Naive B cell (primary cell): ENCODE results near the gene NECTIN1. TPM values are rescaled to one million over a fixed set of nuclear protein-coding genes. Genes with fewer than 3 reads are reported as not detected.

Source experiments
- ATAC-seq, 2 donors: fragments of 150-1000 bp; cut with Tn5 transposase; 2 replicates each; pipeline ENCODE4 v1.10.0; 2021; ENCODE audit warnings: low read depth in 2 of 2, mild to moderate bottlenecking in 2 of 2, moderate library complexity in 2 of 2
- DNase-seq: peaks from one replicate; pipeline ENCODE4 v3.0.0; 2022
- H3K27ac Mint-ChIP-seq, 6 donors: one replicate each; pipeline ENCODE4 v1.8.0; 2020 to 2022; ENCODE audit warnings: mild to moderate bottlenecking in 6 of 6, mixed read lengths in 6 of 6, moderate library complexity in 5 of 6, inconsistent platforms in 2 of 6
- H3K27me3 Mint-ChIP-seq, 3 donors: one replicate each; pipeline ENCODE4 v1.8.0; 2021 to 2022; ENCODE audit warnings: mixed read lengths in 3 of 3, mild to moderate bottlenecking in 1 of 3
- H3K36me3 Mint-ChIP-seq, 2 donors: one replicate each; pipeline ENCODE4 v1.8.0; 2020 to 2022; ENCODE audit warnings: mixed read lengths in 2 of 2, inconsistent platforms in 1 of 2, mild to moderate bottlenecking in 1 of 2
- H3K4me1 Mint-ChIP-seq, 3 donors: one replicate each; pipeline ENCODE4 v1.8.0; 2020 to 2022; ENCODE audit warnings: mixed read lengths in 3 of 3, inconsistent platforms in 1 of 3, mild to moderate bottlenecking in 1 of 3, moderate library complexity in 1 of 3
- H3K4me3 Mint-ChIP-seq, 8 donors: one replicate each; pipeline ENCODE4 v1.8.0; 2020 to 2022; ENCODE audit warnings: mild to moderate bottlenecking in 8 of 8, mixed read lengths in 8 of 8, moderate library complexity in 8 of 8, inconsistent platforms in 2 of 8
- H3K9me3 Mint-ChIP-seq, 7 donors: one replicate each; pipeline ENCODE4 v1.8.0; 2020 to 2022; ENCODE audit warnings: mixed read lengths in 7 of 7, mild to moderate bottlenecking in 5 of 7, inconsistent platforms in 2 of 7, moderate library complexity in 1 of 7
- polyA plus RNA-seq, 6 donors: library from polyadenylated mRNA; unstranded; fragments of 300-500 nt; fragmentation: Illumina TruSeq; gene quantifications; one replicate each; pipeline ENCODE4 v1.2.3, GENCODE V29; 2021; ENCODE audit warnings: low read depth in 6 of 6

The NECTIN1 gene
- polyA plus RNA-seq, 6 donors from 2014 or later: 0.24 to 0.74 (median 0.38) TPM; not detected in 1

DNA sequence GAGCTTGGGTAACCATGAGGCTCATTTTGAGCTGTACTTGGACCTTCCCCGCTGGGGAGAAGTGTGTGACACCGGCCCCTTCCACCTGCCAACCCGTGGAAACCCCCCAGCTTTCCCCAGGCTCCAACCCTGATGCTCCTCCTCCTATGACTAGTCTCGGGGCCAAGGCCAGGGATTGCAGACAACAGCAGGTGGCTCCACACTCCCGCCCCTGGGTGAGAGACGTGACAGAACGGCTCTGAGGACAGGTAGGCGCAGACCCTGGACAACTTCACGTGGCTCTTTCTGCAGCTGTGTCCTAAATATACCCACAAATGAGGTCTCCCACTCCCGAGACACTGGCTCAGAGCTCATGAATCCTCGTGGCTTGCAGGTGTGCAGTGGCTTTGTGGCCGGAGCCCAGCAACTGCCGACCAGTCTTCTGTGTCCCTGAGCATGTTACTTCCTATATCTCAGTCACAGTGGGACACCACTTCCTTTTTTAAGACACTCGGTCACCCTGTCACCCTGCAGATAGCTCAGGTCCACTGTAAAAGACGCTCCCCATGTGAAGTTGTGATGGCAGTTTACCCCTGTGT lies 55.2 kb downstream of the NECTIN1 start:
- ATAC-seq (peak; percentile 78 to 80), DNase-seq (peak; percentile 60)
- Mint-ChIP-seq H3K4me1 (peaks cover 24 to 35% (median 28%) of the 10 kb centered on the region in 3 donors), H3K36me3 (peaks cover 0 to 18% of the 10 kb centered on the region in 2 donors), H3K27me3 (no peaks in the 10 kb centered on the region), H3K9me3 (peaks cover 0 to 6% (median 5%) of the 10 kb centered on the region in 7 donors), H3K4me3 (peak overlapping the region in 7 of 8 donors; percentile 71 to 92 (median 84)), H3K27ac (peak overlapping the region; percentile 46 to 96 (median 82))

DNA sequence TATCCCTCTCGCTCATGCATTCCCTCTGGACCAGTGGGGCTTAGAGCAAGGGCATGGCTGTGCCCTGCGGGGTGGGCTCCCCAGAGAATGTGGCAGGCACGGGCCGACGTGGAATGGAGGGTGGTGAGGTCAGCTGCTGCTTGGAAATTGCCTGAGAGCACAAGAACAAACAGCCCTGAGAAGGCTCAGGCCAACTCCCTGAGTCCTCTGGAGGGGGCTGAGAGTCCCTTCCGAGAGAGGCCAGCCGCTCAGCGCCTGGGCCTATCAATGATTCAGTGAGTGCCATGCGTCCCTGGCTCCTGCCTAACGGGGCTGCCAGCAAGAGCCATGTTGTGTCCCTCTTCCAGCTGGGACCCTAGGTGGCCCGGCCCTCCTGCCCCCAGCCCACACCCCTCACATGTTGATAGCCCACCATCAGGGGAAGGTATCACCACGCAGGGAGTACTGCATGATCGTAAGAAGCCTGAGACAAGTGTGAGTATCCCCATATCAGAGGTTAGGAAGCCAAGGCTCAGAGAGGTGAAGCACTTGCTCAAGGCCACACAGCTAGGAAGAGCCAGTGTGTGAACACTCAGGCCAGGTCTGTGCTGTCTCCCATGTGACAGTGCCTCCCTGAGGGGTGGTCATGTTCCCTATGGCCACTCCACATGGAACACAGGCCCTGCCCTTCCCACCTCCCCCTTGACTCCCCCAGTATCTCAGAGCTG lies 55.8 kb downstream of the NECTIN1 start:
- Mint-ChIP-seq H3K4me3 (peak overlapping the region in 6 of 8 donors; percentile 71 to 92 (median 84)), H3K27ac (peak overlapping the region; percentile 46 to 96 (median 84)), H3K36me3 (peaks cover 0 to 18% of the 10 kb centered on the region in 2 donors)

DNA sequence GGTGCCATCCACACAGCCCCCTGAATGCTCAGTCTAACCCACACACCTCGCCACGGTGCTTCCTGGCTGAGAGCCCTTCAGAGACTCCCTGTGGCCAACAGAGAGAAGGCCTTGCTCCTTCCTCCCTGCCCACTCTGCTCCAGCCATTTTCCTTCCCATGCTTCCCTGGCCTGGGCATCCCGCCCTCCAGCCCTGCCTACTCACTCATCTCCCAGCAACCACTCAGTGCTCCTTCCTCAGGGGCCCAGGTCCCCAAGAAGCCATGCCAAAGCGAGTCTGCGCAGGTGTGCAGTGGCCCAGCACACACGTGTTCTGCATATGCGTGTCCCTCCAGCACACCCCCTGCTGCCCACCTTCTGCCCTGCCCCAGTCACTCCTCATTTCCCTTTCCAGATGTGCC lies 56.4 kb downstream of the NECTIN1 start:
- Mint-ChIP-seq H3K27ac (peak overlapping the region; percentile 8 to 96 (median 56)), H3K36me3 (peaks cover 0 to 13% of the 10 kb centered on the region in 2 donors), H3K27me3 (no peaks in the 10 kb centered on the region), H3K4me3 (peak overlapping the region in 1 of 8 donors; percentile 59), H3K4me1 (peaks cover 24 to 35% (median 28%) of the 10 kb centered on the region in 3 donors), H3K9me3 (peaks cover 0 to 5% (median 0%) of the 10 kb centered on the region in 7 donors)
- ATAC-seq (no peak), DNase-seq (no peak)

More for the DNA sequence above, 55.8 kb downstream of the NECTIN1 start:
- ATAC-seq (no peak), DNase-seq (no peak)
- Mint-ChIP-seq H3K9me3 (peaks cover 0 to 6% (median 5%) of the 10 kb centered on the region in 7 donors), H3K27me3 (no peaks in the 10 kb centered on the region), H3K4me1 (peaks cover 24 to 35% (median 28%) of the 10 kb centered on the region in 3 donors)

DNA sequence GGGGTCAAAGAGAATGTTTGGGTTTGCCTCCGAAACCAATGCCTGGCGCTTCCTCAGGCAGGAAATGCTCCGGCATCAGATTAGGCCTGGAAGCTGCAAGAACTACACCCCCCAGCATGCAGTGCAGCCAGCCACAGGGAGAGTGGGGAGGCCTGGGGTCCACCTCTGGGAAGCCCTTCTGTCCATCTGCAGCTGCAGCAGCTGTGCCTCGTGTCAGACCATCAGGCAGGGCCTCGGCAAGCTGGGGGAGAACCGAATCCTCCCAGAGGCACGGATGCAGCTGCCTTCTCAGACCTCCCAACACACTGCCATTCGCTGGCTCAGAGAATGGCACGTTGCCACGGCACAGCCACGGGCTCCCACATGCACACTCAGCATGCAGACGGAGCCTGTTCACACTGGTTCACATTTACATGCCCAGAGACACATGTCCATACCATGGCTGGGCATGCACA lies 57.4 kb downstream of the NECTIN1 start:
- DNase-seq (no peak), ATAC-seq (no peak)
- Mint-ChIP-seq H3K27me3 (no peaks in the 10 kb centered on the region), H3K36me3 (peaks cover 0 to 4% of the 10 kb centered on the region in 2 donors), H3K4me3 (no peak overlapping the region), H3K4me1 (peaks cover 24 to 35% (median 28%) of the 10 kb centered on the region in 3 donors), H3K9me3 (no peaks in the 10 kb centered on the region), H3K27ac (peak overlapping the region in 2 of 6 donors; percentile 32 to 58)

DNA sequence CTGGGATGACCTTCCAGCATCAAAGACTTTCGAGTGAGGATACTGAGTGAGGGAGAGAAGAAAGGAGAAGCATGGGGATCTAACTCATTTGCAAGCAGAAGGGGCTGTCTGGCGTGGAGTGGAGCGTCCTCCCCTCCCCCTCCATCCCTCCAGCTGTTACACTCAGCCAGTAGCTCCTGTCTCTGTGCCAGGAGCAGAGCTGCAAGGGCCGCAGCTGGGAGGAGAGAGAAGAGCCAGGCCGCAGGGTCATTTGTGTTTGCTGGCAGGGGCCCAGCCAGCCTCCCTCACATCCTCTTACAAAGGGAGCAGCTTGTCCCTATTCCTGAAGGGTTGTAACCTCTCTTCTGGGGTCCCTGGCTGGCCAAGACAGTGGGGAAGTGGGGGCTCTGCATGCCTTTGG lies 57.9 kb downstream of the NECTIN1 start:
- H3K9me3 Mint-ChIP-seq: no peaks in the 10 kb centered on the region
- DNase-seq (no peak), ATAC-seq (no peak)
- no peak overlapping the region for H3K4me3 Mint-ChIP-seq
- H3K27me3 Mint-ChIP-seq: no peaks in the 10 kb centered on the region
- no peaks in the 10 kb centered on the region for H3K36me3 Mint-ChIP-seq
- H3K27ac Mint-ChIP-seq: no peak overlapping the region
- peaks cover 24 to 35% (median 28%) of the 10 kb centered on the region in 3 donors for H3K4me1 Mint-ChIP-seq

DNA sequence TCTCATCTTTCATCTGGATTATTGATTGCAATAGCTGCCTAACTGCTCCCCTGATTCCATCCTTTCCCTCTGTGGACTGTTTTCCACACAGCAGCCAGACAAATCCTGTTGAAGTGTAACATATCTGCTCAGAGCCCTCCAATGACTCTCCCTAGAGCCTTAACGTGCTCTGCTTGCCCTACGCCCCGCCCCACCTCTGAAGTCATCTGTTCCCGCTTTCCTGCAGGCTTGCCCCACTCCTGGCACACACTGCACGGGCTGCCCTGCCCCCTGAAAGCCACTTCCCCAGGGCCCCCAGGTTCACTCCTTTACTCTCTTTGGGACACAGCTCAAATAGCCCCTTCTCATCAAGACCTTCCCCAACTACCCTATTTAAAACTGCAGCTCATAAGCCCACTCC lies 59.5 kb downstream of the NECTIN1 start:
- no peak for DNase-seq
- peak overlapping the region in 2 of 6 donors; percentile 17 to 35 for H3K27ac Mint-ChIP-seq
- H3K4me3 Mint-ChIP-seq: peak overlapping the region in 1 of 8 donors; percentile 19
- ATAC-seq: no peak
- peaks cover 20 to 27% (median 22%) of the 10 kb centered on the region in 3 donors for H3K4me1 Mint-ChIP-seq
- H3K27me3 Mint-ChIP-seq: no peaks in the 10 kb centered on the region
- no peaks in the 10 kb centered on the region for H3K36me3 Mint-ChIP-seq
- no peaks in the 10 kb centered on the region for H3K9me3 Mint-ChIP-seq

DNA sequence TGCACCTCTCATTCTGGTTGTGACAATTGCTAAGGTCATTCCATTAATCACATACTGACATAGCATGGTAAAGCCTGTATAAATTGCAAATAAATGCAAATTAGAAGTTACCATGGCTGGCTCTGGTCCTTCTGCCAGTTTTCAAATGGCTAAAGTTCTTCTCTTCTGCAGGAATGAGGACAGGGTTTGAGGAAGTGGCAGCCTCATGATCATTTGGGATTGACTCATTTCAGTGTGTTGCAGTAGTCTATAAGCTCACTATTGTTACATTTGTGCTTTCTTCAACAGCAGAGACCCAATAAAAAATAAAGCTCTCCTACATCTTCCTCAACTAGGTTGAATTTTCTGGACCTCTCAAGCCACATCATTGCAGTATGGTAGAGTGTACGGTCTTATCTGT lies 60.3 kb downstream of the NECTIN1 start:
- Mint-ChIP-seq H3K36me3 (no peaks in the 10 kb centered on the region), H3K4me1 (peaks cover 11 to 19% (median 14%) of the 10 kb centered on the region in 3 donors), H3K27me3 (no peaks in the 10 kb centered on the region), H3K27ac (no peak overlapping the region), H3K4me3 (no peak overlapping the region), H3K9me3 (no peaks in the 10 kb centered on the region)
- ATAC-seq: no peak
- no peak for DNase-seq

DNA sequence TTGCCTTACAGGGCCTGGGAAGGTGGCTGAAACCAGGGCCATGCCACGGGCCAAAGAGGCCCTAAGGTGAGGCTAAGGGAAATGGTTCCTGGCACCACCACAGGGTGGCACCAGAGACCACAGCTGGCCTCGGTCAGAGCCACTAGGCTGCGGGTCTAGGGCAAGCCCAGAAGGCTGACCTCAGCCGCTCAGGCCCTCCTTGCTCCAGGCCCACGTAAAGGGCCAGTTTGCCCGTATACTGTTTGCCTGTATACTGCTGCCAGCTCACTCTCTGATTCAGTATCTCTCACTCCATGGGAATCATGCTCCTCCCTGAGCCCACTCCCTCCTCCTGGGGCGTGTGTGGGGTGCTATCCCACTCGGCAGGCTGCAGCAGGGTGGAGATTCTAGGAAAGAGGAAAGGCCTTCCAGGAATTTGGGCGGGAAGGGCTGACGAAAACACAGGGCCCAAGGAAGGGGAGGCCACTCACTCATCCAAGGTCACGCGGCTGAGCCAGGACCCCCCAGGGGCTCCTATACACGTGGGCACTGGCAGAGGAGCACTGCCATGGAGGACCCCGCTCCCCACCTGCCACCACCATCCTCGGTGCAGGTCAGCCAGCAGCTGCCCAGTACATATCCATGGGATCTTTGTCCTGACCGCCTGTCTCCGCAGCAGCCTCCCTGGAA lies 62.4 kb downstream of the NECTIN1 start:
- Mint-ChIP-seq H3K4me1 (peaks cover 0 to 4% (median 0%) of the 10 kb centered on the region in 3 donors), H3K36me3 (no peaks in the 10 kb centered on the region), H3K27me3 (no peaks in the 10 kb centered on the region), H3K9me3 (no peaks in the 10 kb centered on the region), H3K4me3 (no peak overlapping the region), H3K27ac (no peak overlapping the region)
- ATAC-seq (peak; percentile 50 to 58), DNase-seq (peak; percentile 45)

DNA sequence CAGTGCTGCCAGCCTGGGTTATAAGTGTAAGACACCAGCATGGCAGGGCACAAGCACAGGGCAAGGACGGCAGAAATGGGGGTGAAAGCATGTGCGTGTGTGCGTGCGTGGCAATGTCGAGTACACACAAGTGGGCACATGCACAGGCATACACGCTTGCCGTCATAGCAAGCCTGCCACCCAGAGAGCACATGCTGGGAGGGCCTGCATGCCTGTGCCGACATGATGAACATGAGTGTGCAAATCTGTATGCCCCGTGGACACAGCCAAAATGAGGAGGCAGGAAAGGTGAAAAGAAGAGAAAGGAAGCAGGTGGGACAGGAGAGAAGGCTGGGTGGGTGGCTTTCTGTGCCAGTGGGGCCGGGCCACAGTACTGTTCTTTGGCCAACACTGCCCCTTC lies 62.9 kb downstream of the NECTIN1 start:
- no peak overlapping the region for H3K4me3 Mint-ChIP-seq
- no peak overlapping the region for H3K27ac Mint-ChIP-seq
- H3K36me3 Mint-ChIP-seq: no peaks in the 10 kb centered on the region
- no peaks in the 10 kb centered on the region for H3K9me3 Mint-ChIP-seq
- peaks cover 0 to 4% (median 0%) of the 10 kb centered on the region in 3 donors for H3K4me1 Mint-ChIP-seq
- no peaks in the 10 kb centered on the region for H3K27me3 Mint-ChIP-seq
- no peak for ATAC-seq
- no peak for DNase-seq

DNA sequence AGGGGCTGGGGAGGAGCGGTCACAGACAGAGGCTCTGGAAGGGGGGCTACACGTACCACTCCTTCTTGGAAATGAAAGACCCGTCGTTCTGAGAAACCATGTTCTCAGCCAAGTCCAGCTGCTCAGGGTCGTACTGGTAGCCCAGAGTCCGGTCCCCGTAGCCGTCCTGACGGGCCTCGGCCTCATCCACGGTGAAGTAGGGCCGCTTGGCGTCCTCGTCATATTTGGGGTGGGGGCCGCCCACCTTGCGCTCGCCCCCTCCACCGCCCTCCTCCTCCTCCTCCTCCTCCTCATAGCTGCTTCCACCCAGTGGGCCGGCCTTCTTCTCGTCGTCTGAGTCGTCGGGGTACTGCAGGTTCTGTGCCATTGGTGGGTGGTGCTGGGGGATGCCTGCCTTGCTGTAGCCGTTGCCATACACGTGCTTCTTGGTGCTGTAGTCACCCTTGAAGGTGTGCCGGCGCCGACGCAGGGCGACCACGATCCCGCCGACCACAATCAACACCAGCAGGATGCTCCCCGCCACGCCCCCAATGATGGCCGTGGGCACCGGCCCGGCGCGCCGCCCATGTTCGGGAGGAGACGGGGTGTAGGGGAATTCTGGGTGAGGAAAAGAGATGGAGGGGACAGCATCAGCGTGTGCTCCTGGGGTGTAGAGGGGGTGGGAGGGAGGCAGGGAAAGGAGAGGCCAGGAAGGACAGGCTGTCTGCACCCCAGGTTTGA lies 64.1 kb downstream of the NECTIN1 start:
- Mint-ChIP-seq H3K36me3 (no peaks in the 10 kb centered on the region), H3K9me3 (no peaks in the 10 kb centered on the region), H3K27me3 (no peaks in the 10 kb centered on the region), H3K27ac (no peak overlapping the region), H3K4me3 (no peak overlapping the region), H3K4me1 (peaks cover 0 to 4% (median 0%) of the 10 kb centered on the region in 3 donors)
- ATAC-seq (no peak), DNase-seq (no peak)

DNA sequence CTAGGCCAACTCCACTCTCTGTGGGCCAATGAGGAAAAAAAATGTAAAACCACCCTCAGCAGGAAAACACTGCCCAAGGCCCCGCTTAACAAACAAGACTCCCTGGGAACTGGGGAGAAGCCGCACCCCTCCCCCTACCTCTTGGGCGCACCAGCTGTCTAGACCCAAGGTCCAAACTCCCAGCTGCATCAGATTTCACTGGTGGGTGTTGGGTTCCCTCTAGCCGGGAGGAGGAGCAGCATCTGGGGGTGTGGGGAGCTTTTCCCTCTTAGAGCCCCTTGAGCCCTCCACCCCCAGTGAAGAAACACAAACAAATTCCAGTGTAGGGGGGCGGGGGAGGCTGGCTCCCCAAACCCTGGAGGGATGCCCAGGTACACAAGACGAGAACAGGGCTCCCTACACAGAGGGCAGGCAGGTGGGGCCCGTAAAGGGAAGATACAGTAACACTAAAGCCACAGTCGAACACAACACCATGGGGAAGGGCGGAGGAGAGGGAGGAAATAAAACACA lies 64.9 kb downstream of the NECTIN1 start:
- H3K9me3 Mint-ChIP-seq: no peaks in the 10 kb centered on the region
- H3K4me1 Mint-ChIP-seq: no peaks in the 10 kb centered on the region

DNA sequence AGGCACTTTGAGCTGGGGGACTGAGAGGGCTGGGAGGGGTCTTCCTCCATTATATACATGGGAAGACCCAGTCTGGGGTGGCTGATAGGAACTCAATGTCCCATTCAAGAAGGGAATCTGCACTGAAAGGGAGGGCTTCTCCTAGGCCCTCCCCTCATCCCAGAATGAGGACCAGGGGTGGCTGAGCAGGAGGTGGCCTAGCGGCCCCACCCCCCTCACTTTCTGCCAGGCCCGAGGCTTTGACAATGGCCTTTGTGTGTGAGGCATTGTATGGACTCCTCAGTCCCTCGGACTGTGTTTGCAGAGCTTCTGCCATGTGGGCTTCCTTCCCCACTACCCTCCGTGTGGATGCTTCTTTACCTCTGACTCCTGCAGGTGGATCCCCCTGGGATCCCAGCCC lies 65.7 kb downstream of the NECTIN1 start:
- H3K27ac Mint-ChIP-seq: no peak overlapping the region
- ATAC-seq: no peak
- H3K36me3 Mint-ChIP-seq: no peaks in the 10 kb centered on the region
- no peaks in the 10 kb centered on the region for H3K4me1 Mint-ChIP-seq
- no peak overlapping the region for H3K4me3 Mint-ChIP-seq
- DNase-seq: no peak
- no peaks in the 10 kb centered on the region for H3K9me3 Mint-ChIP-seq
- H3K27me3 Mint-ChIP-seq: no peaks in the 10 kb centered on the region

More for the DNA sequence above, 64.9 kb downstream of the NECTIN1 start:
- H3K27ac Mint-ChIP-seq: no peak overlapping the region
- no peaks in the 10 kb centered on the region for H3K27me3 Mint-ChIP-seq
- H3K4me3 Mint-ChIP-seq: no peak overlapping the region
- DNase-seq (no peak), ATAC-seq (no peak)
- no peaks in the 10 kb centered on the region for H3K36me3 Mint-ChIP-seq

DNA sequence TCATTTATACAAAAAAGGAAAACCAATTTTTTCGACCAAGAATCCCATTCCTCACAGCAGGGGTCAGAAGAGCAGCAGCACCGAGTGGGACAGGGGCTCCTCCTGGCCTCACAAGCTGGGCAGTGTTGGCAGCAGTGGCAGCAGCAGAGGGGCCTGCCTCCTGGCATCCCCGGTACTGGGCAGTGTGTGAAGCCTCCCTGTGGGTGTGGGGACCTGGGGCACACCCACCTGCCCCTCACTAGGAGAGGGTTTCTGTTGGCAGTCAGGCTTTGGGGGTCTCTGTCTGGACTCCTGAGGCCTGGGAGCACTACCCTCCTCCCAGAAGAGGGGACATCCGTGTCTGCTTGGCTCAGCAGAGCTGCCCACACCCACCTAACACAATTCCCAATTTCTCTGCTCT lies 67.8 kb downstream of the NECTIN1 start:
- Mint-ChIP-seq H3K27ac (no peak overlapping the region), H3K4me3 (no peak overlapping the region), H3K9me3 (no peaks in the 10 kb centered on the region), H3K4me1 (no peaks in the 10 kb centered on the region), H3K27me3 (peaks cover 0 to 2% (median 0%) of the 10 kb centered on the region in 3 donors), H3K36me3 (no peaks in the 10 kb centered on the region)
- no peak for DNase-seq
- no peak for ATAC-seq
